22Rv1 (cell line): ENCODE data around the gene ZFYVE21.

Experiments used
- CTCF ChIP-seq: fragments of 450-650 bp; IDR thresholded peaks from 2 replicates; pipeline ENCODE4 v1.5.1; 2017; ENCODE audit warnings: mild to moderate bottlenecking
- ZFX ChIP-seq: fragments of 450-650 bp; IDR thresholded peaks from 2 replicates; pipeline ENCODE4 v1.6.1; 2017; ENCODE audit warnings: antibody characterized with exemption, borderline replicate concordance

- TF ChIP-seq ZFX (no peak), CTCF (no peak)
These were observed 22.6 kb downstream of the ZFYVE21 start for GRCh38 chr14:103738166-103738565.
